KBM-7 (cell line): ENCODE data around the gene TP53I11.

Experiments used
- DNase-seq: peaks from one replicate; pipeline ENCODE4 v3.0.0-alpha.2; 2015
- in situ Hi-C: fragments of 300-500 bp; cut with MboI; formaldehyde crosslinking; loops from 2 replicates; pipeline ENCODE4 v1.14.3; 2020; ENCODE audit warnings: low sequenced_read_pairs, low pct_unique_long_range_greater_than_20kb, mixed read lengths

The TP53I11 gene

GRCh38 chr11:44927174-44927661 lies 23.5 kb downstream of the TP53I11 start:
- DNase-seq = peak; percentile 49
- in situ Hi-C loops = loop anchor here (25.0 kb wide), 1 partner anchor 360 kb away; the partner anchor contains the start of gene SYT13

- in situ Hi-C loops = loop anchor here (25.0 kb wide), 1 partner anchor 361 kb away; the partner anchor contains the start of gene SYT13
- DNase-seq = no peak
Observed at GRCh38 chr11:44926036-44926435, 24.6 kb downstream of the TP53I11 start.

DNA sequence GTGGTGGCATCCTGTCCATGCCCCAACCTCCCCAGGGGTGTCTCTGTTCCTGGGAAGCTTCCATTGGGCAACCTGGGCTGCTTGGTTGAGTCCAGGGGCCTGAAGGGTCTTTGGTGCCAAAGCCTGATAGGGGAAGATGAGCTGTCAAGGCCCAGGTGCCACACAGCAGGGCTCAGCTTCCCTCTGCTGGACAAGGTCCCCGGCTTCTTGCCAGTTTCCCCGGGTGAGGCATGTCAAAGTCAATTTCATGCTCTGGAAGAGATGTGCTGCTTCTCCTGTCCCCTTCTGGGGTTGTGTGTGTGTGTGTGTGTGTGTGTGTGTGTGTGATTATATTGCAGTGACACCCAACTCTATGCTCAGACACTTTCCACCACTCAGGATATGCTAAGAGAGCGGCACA lies 26.9 kb downstream of the TP53I11 start:
- in situ Hi-C loops = no loop called here
- DNase-seq = no peak

DNA sequence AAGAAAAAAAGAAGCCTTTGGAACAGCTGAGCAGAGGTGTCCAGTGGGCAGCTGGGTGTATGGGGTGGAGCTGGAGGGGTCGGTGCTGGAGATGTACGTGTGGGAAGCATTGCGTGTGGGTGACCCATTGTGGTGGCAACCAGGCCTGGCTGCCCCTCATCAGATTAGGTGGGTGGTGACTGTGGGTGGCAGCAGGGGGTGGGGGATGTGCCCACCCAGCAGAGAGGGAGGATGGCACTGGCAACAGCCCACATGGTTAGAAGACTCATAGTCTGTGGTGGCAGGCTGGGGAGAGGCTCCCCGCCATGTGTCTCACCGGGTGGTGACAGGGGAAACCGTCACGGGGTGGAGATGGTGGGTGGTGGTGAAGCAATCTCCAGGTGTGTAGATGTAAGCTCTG lies 27.6 kb downstream of the TP53I11 start:
- no peak for DNase-seq
- in situ Hi-C loops = no loop called here

DNA sequence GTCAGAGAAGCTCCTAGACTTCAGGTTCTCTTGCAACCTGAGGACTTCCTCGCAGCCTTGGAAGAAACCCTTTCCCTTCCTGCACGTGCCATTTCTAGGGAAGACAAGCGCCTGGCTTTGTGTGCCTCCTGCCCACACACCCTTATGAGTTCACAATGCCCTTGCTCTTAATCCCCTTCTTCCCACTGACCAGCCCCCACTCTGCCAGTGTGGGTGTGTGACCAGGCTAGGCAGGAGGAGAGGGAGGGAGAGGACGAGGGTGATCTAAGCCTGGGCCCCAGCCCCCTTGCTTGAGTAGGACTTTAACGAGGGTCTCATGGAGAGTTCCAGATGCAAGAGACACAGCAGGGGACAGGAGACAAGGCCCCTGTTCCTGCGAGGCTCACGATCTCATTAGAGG lies 30.2 kb downstream of the TP53I11 start:
- in situ Hi-C loops = no loop called here
- no peak for DNase-seq

DNA sequence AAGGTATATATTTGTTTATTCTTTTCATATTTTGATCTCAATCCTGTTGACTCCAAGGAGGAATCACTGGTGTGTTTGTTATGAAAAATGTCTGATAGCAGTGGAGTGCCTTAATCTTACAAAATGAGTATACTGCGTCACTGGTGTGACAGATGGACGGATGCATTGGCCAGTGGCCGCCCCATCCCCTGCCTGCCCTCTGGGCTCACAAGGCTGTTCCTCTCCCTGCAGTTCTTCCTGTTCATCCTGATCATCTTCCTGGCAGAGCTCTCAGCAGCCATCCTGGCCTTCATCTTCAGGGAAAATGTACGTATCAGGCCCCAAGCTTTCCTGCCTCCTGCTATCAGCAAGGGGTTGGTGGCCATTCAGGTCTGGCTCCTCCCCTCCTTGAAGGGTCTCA lies 32.9 kb downstream of the TP53I11 start:
- in situ Hi-C loops = loop anchor here (10.0 kb wide), 1 partner anchor 293 kb away; no protein-coding TSS in a partner anchor
- DNase-seq = no peak

GRCh38 chr11:44916801-44917385 lies 33.8 kb downstream of the TP53I11 start:
- in situ Hi-C loops = loop anchor here (10.0 kb wide), 1 partner anchor 292 kb away; no protein-coding TSS in a partner anchor
- no peak for DNase-seq

DNA sequence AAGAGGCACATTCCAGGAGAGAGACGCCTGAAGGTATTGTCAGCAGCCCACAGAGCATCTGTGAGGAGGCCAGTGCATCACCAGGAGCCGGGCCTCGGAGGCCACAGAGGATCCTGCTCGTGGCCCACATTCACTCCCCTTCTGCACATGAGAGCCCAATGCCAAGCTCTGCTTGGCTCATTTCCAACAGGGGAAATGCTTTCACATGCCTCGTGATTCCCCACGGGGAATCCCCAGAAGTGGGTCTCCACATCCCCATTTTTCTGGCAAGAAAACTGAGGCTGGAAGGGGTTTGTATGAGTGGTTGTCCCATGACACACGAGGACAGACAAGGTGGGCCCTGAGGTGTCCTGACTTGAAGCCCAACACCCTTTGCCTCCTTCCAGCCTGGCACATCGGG lies 34.4 kb downstream of the TP53I11 start:
- DNase-seq = no peak
- in situ Hi-C loops = loop anchor here (10.0 kb wide), 1 partner anchor 292 kb away; no protein-coding TSS in a partner anchor

- DNase-seq = peak; percentile 55
- in situ Hi-C loops = loop anchor here (10.0 kb wide), 1 partner anchor 291 kb away; no protein-coding TSS in a partner anchor
Observed at GRCh38 chr11:44915621-44916020, 35.1 kb downstream of the TP53I11 start.

DNA sequence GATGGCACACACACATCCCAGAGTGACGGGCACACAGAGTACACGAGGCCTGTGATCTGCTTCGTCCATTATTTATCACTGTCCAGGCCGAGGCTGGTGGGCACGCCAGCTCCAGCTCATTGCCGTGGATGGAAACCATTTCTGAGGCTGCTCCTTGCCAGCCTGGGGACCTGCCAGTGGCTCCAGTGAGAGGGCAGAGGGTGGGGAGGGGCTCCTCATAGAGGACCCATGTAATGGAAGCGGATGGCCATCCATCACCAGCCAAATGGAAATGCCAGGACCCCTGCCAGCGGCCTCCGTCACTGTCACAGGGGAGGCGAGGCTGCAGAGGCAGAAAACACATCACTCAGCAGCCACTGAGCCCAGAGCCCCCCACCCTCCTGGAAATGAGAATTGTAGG lies 35.7 kb downstream of the TP53I11 start:
- DNase-seq = no peak
- in situ Hi-C loops = loop anchor here (10.0 kb wide), 1 partner anchor 290 kb away; no protein-coding TSS in a partner anchor

DNA sequence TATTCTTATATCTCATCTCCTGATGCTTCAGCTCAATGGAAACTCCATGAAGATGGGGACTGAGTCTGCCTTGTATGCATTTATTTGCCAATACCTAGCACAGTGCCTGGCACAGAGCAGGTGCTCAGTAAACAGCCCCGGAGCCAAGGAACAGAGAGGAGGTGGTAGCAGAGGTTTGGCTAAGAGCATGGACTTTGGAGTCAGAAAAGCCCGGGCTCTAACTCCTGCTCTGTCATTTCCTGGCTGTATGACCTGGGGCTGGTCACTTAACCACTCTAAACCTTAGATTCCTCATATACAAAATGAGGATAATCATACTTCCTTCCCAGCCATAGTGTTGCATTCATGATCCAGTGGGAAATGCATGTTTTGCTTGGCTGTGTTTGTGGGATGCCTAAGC lies 36.6 kb downstream of the TP53I11 start:
- in situ Hi-C loops = loop anchor here (10.0 kb wide), 1 partner anchor 289 kb away; no protein-coding TSS in a partner anchor
- no peak for DNase-seq

DNA sequence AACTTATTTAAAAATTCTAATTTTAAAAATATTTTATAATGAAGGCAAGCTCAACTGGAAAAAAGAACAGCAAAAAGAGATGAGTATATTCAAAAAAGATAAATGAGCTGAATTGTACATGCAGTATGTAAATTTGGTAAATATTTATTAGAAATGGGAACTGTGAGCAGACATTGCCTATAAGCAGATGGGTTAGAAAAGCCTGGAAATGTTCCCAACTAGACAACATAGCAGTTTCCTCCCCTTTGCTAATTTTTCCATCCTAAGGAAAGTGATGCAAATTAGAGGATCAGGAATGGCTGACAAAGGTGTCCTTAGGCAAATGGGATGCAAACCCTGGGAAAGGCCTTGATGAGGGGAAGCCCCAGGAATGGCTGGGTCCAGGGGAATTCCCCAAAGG lies 37.2 kb downstream of the TP53I11 start:
- DNase-seq = no peak
- in situ Hi-C loops = loop anchor here (10.0 kb wide), 1 partner anchor 289 kb away; no protein-coding TSS in a partner anchor

DNA sequence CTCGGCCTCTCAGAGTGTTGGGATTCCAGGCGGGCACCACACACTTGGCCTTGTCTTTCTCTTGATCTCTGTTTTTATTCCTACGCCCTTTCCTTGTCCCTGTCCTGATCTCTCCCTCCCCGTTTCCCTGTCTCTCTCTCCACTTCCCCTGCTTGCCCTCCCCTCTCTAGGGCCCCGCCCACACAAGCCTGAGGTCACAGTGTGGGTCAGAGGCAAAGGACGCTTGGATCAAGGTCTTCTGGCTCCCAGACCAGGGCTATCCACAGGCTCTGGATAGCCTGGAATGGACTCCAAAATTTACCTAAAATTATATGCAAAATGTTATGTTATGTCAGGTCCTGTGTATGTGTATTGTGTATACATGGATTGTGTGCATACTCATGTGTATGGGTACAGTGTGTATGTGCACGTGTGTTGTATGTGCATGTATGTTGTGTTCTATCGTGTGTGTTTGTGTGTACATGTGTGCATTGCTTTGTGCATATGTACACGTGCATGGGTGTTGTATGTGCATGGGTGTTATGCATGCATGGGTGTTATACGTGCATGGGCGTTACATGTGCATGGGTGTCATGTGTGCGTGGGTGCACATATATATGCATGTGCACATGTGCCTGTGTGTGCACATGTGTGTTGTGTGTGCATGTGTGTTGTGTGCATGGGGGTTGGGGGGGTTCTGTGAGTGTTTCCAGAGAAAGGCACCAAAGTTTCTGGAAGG lies 38.3 kb downstream of the TP53I11 start:
- in situ Hi-C loops = loop anchor here (10.0 kb wide), 1 partner anchor 288 kb away; no protein-coding TSS in a partner anchor

GRCh38 chr11:44911029-44911814 lies 39.5 kb downstream of the TP53I11 start:
- in situ Hi-C loops = loop anchor here (10.0 kb wide), 1 partner anchor 286 kb away; no protein-coding TSS in a partner anchor
- peak; percentile 77 for DNase-seq

More for the DNA sequence above, 38.3 kb downstream of the TP53I11 start:
- DNase-seq = no peak

GRCh38 chr11:44910591-44910990 lies 40.1 kb downstream of the TP53I11 start:
- in situ Hi-C loops = loop anchor here (10.0 kb wide), 1 partner anchor 286 kb away; no protein-coding TSS in a partner anchor

DNA sequence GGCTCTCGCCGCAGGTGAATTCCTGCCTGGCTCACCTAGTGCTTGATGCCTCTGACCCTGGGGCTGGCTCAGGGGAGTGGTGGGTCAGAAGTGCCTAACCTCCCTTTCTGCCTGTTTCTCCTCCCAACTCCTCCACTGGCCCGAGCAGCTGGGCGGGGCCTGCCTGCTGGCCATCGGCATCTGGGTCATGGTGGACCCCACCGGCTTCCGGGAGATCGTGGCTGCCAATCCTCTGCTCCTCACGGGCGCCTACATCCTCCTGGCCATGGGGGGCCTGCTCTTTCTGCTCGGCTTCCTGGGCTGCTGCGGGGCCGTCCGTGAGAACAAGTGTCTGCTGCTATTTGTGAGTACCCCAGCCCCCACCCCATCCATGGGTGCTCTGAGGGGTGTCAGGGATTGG lies 41.1 kb downstream of the TP53I11 start:
- in situ Hi-C loops = no loop called here

More at GRCh38 chr11:44910591-44910990, 40.1 kb downstream of the TP53I11 start:
- DNase-seq = no peak

DNA sequence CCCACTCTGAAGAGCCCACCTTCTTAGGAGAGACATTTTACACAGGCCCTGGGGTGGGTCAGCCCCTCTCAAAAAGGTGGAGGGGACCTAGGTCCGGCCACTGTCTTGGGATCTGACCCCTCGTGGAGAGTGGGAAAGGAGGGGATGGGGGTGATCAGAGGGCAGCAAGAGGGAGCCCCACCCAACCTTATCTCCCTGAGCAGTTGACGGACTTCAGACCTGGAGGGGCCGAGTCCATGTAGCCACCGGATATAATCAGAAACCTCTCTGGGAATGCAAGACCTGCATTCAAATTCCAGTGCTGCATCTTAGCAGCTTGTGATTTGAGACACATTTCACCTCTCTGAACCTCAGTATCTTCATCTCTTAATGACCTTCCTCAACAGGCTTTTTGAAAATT lies 44.0 kb downstream of the TP53I11 start:
- DNase-seq = no peak
- in situ Hi-C loops = no loop called here

More for the DNA sequence above, 41.1 kb downstream of the TP53I11 start:
- no peak for DNase-seq

DNA sequence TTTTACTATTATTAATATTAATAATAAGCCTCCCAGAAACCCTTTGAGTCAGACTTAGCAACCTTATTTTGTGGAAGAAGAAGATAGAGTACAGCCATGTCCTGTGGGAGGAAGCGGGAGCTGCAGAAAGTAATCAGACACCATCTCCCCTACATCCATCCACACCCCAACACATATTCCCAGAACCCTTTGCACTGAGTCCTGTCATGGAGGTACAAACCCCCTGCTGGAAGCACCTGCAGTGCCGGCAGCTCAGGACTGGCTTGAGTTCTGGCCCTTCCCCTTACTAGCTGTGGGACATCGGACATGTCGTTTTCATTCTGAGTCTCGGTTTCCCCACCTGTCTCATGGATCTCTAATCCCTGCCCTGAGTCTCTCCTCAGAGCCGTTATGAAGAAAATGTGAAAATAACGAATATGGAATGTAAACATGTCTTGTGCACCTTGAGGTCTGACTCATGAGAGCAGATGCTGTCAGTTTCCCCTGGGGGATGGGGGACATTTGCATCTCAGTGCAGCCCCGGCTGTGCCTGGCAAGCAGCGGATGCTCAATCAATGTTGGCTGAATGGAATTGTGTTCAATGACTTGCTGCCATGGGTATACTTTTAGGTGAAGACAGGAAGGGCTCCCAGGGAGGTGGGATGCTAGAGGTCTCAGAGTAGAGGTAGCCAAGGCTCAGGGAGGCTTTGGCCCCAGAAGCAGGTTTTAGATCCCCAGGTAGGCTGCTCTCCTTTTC lies 45.4 kb downstream of the TP53I11 start:
- DNase-seq = no peak

More for the DNA sequence above, 45.4 kb downstream of the TP53I11 start:
- in situ Hi-C loops = no loop called here
